ENCODE measurements around the gene ZNF76. TPM values are rescaled to one million over a fixed set of nuclear protein-coding genes. Genes with fewer than 3 reads are reported as not detected.

Gene ZNF76
- total RNA-seq, 6 experiments from 2014 or later: 14.4 to 19.8 (median 17.6) TPM

- no peaks in the 10 kb centered on the region for H3K36me3 ChIP-seq
- 93% methylated on average over 3 of the region's 3 CpGs for WGBS (ENCODE audit: insufficient coverage, low coverage, low lambda C conversion rate, missing lambda C conversion rate)
- no peaks in the 10 kb centered on the region for H3K4me1 ChIP-seq
- H3K27ac ChIP-seq: no peak overlapping the region
- intact Hi-C loops (cut with DNase I): loop anchor here in 1 of 2 donors (10.0 kb wide), 1 partner anchor 93 kb away; the partner anchor contains the start of gene TCP11
- no peaks in the 10 kb centered on the region for H3K27me3 ChIP-seq
- ATAC-seq (no peak), DNase-seq (no peak)
- no peak for TF ChIP-seq CTCF (IDR thresholded peaks at IDR 0.05)
- no peak for TF ChIP-seq POLR2A (IDR thresholded peaks at IDR 0.05)
- no peaks in the 10 kb centered on the region for H3K9me3 ChIP-seq
- H3K4me3 ChIP-seq: no peak overlapping the region
Measured at GRCh38 chr6:35237476-35237875, 22.1 kb upstream of the ZNF76 start.

GRCh38 chr6:35238843-35239289, 20.7 kb upstream of the ZNF76 start:
- H3K36me3 ChIP-seq: no peaks in the 10 kb centered on the region
- no peak for DNase-seq
- WGBS (ENCODE audit: insufficient coverage, low coverage, low lambda C conversion rate, missing lambda C conversion rate): 33% methylated on average over 1 of the region's 3 CpGs
- ATAC-seq: peak in 1 of 4 donors; percentile 29
- no peaks in the 10 kb centered on the region for H3K27me3 ChIP-seq
- H3K9me3 ChIP-seq: no peaks in the 10 kb centered on the region
- H3K27ac ChIP-seq: no peak overlapping the region
- TF ChIP-seq POLR2A (IDR thresholded peaks at IDR 0.05) (no peak), CTCF (IDR thresholded peaks at IDR 0.05) (no peak)
- H3K4me3 ChIP-seq: no peak overlapping the region
- intact Hi-C loops (cut with DNase I): loop anchor here in 1 of 2 donors (10.0 kb wide), 1 partner anchor 94 kb away; the partner anchor contains the start of gene TCP11
- H3K4me1 ChIP-seq: no peaks in the 10 kb centered on the region

GRCh38 chr6:35239581-35239980, 20.0 kb upstream of the ZNF76 start:
- DNase-seq: no peak
- WGBS (ENCODE audit: insufficient coverage, low coverage, low lambda C conversion rate, missing lambda C conversion rate): 90% methylated on average over 4 of the region's 4 CpGs

GRCh38 chr6:35240838-35241801, 18.4 kb upstream of the ZNF76 start:
- no peak overlapping the region for H3K4me3 ChIP-seq
- intact Hi-C loops (cut with DNase I): loop anchor here (5.0 kb wide), 2 partner anchors 34 to 94 kb away; no protein-coding TSS in a partner anchor
- TF ChIP-seq POLR2A (IDR thresholded peaks at IDR 0.05) (no peak), CTCF (IDR thresholded peaks at IDR 0.05) (peak; percentile 94 to 96 (median 94))
- WGBS (ENCODE audit: insufficient coverage, low coverage, low lambda C conversion rate, missing lambda C conversion rate): 27% methylated on average over 7 of the region's 12 CpGs
- no peaks in the 10 kb centered on the region for H3K9me3 ChIP-seq
- no peaks in the 10 kb centered on the region for H3K27me3 ChIP-seq
- no peaks in the 10 kb centered on the region for H3K4me1 ChIP-seq
- H3K36me3 ChIP-seq: no peaks in the 10 kb centered on the region
- ATAC-seq (peak; percentile 87 to 96 (median 90)), DNase-seq (peak; percentile 74 to 82 (median 81))
- no peak overlapping the region for H3K27ac ChIP-seq

More at GRCh38 chr6:35239581-35239980, 20.0 kb upstream of the ZNF76 start:
- no peak overlapping the region for H3K27ac ChIP-seq
- H3K36me3 ChIP-seq: no peaks in the 10 kb centered on the region
- intact Hi-C loops (cut with DNase I): loop anchor here in 1 of 2 donors (10.0 kb wide), 1 partner anchor 95 kb away; the partner anchor contains the start of gene TCP11
- no peaks in the 10 kb centered on the region for H3K27me3 ChIP-seq
- ATAC-seq: no peak
- no peak overlapping the region for H3K4me3 ChIP-seq
- H3K9me3 ChIP-seq: no peaks in the 10 kb centered on the region
- TF ChIP-seq CTCF (IDR thresholded peaks at IDR 0.05) (no peak), POLR2A (IDR thresholded peaks at IDR 0.05) (no peak)
- H3K4me1 ChIP-seq: no peaks in the 10 kb centered on the region
